ENCODE data around the gene DGLUCY.
"Not testable (repeated sequence)": the region's sequence is repeated elsewhere in the genome, so short reads cannot be mapped to it uniquely, and the experiment has no call there.

The DGLUCY gene

DNA sequence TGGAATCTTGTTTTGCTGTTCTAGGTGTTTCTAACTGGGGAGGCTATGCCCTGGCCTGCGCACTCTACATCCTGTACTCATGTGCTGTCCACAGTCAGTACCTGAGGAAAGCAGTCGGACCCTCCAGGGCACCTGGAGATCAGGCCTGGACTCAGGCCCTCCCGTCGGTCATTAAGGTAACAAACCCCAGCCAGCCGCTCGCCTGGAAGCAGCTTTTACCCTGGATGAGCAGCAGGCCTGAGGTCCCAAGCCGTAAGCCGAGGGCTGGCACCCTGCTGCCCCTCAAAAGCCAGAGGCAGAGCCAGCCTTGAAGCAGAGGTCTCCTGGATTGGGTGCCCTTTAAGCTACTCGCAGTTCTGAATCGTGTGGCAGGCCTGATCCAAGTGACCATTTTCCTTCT is 101.5 kb downstream of the DGLUCY start:
- DNase-seq (ENCODE audit: low spot score), result no peak

DNA sequence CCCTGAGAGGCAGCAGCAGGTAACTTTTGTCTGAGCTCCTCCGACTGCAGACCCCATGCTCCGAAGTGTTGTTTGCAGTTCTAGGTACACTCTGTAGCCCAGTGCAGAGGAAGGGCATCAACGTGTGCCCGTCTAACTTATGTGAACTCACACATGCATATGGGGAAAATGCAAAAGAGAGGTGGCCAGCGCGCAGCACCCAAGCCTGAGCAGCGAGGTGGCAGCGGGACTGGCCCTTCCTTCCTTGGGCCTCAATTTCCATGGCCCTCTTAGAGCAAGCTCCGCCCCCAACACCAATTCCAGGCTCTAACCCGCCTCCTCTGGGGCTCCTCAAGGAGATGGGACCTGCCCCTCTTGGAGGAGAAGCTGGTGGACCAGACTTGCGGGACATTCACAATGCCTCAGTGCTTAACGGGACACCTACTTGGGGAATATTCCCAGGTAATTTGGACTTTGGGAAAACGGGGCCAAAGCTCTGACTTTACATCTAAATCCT is 102.9 kb downstream of the DGLUCY start:
- no peak for DNase-seq (ENCODE audit: low spot score)

DNA sequence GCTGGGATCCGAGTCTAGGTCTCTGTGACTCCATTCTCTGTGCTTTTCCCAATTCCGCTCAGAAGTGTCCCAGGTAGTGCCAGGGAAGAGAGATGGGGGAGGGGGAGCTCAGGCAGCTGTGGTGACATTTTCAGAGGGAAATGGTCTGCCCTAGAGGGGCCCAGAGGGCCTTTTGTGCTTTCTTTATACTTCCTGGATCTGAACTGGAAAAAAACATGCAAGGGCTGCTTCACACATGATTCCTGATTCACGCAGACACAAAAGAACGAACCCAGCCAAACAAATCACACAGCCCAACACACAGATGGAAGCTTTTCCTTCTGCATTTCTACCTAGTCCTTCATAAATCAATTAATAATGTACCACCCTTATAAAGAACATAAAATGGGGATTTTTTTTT is 104.1 kb downstream of the DGLUCY start:
- DNase-seq (ENCODE audit: low spot score), result no peak

DNA sequence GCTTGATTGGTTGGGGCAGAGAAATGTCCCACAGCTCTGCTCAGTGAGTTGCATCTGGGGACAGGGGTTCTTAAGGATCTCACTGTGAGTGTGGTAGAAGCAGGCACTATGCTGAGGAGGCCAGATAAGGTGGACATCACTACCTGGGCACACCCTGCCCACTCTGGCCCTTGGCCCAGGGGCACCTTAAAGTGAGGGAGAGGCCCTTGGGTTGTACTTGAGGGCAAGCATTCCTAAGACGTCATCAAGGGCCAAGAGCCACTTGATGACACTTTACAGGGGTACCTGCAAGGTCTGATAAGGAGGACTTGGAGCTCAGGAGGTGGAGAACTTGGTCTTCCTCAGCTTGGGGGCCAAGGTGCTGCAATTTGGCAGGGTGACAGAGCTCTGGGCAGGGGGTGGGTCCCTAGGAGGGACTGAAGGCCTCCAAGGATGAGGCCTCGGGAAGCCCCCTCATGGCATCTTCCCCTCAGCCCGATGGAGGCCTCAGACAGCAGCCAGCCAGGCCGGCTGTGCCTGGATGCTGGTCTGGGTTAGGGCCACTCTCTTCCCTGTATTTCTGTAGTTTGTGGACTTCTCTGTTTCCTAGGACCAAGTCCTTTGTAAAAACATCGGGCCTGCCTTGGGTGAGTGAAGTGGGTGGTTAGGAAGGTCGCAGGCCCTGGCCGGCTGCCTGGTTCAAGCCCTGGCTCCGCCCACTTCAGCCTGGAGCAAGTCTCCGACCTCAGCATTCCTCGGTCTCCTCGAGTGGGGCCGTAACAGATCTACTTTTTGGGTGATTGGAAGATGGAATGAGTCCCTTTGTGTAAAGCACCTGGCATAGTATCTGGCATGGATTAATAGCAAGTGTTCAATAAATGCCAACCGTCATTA is 105.9 kb downstream of the DGLUCY start:
- DNase-seq (ENCODE audit: low spot score), result no peak

DNA sequence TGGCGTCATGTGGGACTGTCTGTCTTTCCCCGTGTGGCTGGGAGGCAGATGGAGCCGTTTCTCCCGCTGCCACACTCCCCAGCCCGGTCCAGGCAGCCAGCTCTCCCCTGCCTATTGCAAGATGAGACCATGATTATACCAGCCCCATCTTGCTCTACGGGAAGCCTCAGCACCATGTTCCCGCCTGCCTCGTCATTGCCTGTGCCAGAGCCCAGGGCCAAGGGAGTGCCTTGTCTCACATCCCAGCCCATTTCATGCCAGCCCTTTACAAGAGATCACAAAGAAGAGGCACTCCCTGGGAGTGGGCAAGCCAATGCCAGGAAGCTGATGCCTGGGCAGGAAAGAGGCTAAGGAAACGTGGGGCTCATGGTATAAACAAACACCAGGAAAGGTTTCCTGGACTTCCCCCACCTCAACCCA is 106.7 kb downstream of the DGLUCY start:
- no peak for DNase-seq (ENCODE audit: low spot score)

- no peak for DNase-seq (ENCODE audit: low spot score)
Measured at GRCh38 chr14:91221270-91221669, 107.4 kb downstream of the DGLUCY start.

DNA sequence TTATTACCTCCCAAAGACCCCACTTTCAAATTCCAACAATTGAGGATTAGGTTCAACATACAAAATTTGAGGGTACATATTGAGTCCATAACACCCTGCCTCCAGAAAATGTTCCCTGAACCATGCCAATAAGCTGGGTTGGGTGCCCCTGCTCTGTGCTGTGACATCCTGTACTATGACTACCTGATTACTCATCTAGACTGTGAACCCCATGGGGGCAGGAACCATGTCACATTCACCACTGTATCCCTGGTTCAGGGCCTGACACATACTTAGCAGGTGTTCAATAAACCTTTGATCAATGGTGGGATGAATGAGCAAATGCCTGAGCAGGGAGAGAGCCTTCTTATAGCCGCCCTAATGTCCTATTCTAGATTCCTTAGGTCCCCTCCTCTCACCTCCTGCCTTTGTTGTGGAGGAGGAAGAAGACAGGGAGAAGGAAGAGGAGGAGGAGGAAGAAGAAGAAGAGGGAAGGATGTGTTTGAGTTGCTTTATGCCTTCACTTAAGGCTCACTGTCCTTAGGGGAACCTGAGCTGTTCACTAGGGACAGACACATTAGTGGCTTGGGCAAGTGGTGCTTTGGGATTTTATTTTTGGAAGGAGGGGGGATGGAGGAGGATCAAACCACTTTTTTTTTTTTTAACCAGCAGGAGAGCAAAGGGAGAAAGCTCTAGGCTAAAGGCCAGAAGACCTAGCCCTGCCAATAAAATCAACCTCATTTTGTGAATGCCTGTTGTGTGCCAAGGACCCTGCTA is 109.3 kb downstream of the DGLUCY start:
- no peak for DNase-seq (ENCODE audit: low spot score)

DNA sequence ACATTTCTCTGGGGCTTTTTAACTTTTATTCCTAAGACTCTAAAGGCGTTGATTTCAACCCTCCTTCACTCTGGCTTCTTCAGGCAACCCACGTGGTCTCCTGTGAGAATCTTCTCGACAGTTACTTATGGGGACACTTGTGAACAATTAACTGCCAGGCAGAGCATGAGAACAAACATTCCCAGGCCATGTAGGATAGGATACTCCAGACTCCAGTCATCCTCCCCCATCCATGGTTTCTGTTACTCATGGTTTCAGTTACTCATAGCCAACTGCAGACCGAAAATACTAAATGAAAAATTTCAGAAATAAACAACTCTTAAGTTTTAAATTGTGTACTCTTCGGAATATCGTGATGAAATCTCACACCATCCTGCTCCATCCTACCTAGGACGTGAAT is 111.2 kb downstream of the DGLUCY start:
- DNase-seq (ENCODE audit: low spot score), result no peak

DNA sequence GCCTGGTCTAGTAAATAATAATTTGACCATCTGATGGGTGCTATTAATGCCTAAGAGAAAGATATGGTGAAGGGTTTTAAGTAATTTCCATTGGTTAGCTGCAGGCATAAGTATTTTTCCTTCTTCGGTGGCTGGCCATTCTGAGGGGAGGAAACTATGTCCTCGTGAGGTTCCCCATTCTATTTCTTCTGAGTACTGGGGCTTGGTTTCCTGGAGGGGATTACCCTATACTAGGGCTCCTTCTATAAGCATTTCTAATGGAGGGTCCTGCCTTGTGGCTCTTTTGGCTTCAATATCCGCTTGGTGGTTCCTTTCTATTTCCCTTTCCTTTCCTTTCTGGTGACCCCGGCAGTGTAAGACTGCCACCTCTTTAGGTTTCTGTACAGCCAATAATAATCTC is 112.5 kb downstream of the DGLUCY start:
- DNase-seq (ENCODE audit: low spot score), result not testable (repeated sequence)

GRCh38 chr14:91227183-91227628 is 113.3 kb downstream of the DGLUCY start:
- DNase-seq (ENCODE audit: low spot score), result no peak

GRCh38 chr14:91228112-91229004 is 114.5 kb downstream of the DGLUCY start:
- no peak for DNase-seq (ENCODE audit: low spot score)

DNA sequence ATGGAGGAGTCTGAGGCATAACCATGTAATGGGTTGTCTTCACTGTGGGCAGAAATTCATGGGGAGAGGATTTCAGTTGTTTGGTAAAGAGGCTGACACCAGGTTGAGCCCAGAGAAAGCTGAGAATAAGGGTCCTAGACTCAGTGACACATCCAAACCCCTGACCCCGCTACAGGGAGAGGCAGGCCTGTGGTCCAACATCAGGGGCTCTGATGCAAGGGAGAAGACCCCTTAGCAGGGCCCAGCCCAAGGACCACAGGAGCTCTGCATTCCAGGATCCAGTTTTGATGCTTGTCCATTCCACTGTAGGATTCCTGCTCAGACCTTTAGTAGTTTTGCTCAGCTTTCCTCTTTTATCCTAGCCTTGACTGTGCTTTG is 115.1 kb downstream of the DGLUCY start:
- no peak for DNase-seq (ENCODE audit: low spot score)

GRCh38 chr14:91229743-91230200 is 115.9 kb downstream of the DGLUCY start:
- no peak for DNase-seq (ENCODE audit: low spot score)

- DNase-seq (ENCODE audit: low spot score), result no peak
Measured at GRCh38 chr14:91230397-91231035, 116.6 kb downstream of the DGLUCY start.

- DNase-seq (ENCODE audit: low spot score), result no peak
Measured at GRCh38 chr14:91231446-91231845, 117.6 kb downstream of the DGLUCY start.

GRCh38 chr14:91232052-91232451 is 118.2 kb downstream of the DGLUCY start:
- DNase-seq (ENCODE audit: low spot score), result no peak

DNA sequence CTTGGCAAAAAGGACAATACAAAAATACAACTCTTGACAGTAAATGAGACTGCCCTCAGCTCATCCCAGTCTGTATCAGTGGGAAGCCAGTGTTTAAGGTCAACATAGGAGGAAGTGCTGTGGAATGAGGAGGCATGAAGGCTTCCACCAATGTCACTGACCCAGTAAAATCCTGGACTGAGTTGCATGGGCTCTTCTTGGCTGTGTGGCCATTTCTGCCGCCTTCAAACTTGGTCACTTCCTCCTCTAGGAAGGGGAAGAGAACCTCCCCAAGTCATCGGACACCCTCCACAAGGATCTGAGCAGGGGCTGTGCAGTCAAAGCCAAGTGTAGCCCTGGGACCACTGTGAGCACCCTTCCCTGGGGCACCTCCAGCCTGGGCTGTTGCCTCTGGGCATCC is 118.7 kb downstream of the DGLUCY start:
- DNase-seq (ENCODE audit: low spot score), result no peak

DNA sequence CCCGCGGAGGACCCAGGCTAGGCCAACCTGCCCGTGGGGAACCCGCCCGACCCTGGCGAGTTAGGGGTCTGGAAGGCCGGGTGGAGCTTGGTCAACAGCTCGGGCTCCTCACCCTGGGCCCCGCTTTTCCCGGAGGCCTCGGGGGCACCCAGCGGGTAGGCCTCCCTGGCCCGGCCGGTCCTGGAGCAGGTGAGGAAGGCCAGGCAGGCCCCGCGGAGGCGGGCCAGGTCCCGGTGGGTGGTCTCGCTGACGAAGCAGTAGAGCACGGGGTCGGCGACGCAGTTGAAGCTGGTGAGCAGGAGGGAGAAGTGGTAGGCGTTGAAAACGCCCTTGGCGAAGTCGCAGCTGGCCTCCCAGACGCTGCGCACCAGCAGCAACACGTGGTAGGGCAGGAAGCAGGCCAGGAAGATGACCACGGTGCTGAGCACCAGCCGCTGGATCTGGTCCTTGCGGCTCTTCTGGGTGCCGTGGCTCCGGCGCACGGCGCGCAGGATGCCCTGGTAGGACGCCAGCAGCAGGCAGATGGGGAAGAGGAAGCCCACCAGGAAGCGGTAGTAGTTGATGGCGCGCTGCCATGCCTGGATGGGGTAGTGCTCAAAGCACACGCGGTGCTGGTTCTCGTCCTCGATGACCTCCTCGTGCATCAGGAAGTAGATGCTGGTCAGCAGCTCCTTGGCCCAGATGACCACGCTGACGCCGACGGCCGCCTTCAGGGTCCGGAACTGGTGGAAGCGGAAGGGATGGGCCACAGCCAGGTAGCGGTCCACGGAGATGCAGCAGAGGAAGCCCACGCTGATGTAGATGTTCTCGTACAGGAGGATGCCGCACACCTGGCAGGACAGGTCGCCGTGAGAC is 120.3 kb downstream of the DGLUCY start:
- DNase-seq (ENCODE audit: low spot score), result no peak

- DNase-seq (ENCODE audit: low spot score), result no peak
Measured at GRCh38 chr14:91234791-91235114, 120.9 kb downstream of the DGLUCY start.

DNA sequence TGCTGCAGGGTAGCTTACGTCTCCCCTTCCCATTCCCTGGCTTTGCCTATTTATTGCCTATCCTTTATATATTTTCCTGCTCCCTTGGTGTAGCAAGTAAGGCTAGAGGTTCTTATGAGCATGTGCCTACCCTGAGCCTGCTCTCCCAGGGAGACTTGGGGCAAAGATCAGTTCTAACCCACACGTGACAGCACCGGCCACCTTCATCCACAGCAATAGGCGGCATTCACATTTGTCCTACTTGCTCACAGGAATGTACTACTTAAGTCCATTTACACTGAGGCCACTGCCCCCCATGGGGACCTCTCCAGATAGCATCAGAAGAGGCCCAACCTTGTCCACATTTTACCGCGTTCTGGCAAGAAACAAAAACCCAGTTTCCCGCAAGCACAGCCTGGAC is 122.0 kb downstream of the DGLUCY start:
- no peak for DNase-seq (ENCODE audit: low spot score)

DNA sequence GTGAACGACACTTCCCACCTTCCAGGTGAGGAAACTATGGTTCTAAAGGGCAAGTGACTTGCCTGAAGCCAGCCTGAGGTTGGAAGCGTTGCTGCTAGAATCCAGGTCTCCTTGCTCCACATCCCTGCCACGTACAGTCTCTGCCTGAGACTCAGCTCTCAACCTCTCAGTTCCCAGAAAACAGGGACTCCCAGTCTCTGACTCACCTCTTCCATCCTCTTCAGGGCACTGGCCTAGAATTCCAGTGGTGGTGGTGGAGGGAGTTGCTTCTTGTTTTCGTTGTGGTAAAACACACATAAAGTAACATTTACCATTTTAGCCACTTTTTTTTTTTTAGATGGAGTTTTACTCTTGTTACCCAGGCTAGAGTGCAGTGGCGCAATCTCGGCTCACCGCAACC is 123.3 kb downstream of the DGLUCY start:
- DNase-seq (ENCODE audit: low spot score), result no peak
